GM19351 (cell line): Measurements from ENCODE around the gene SLC4A5.

Experiments
- ATAC-seq: cut with Tn5 transposase; IDR thresholded peaks from one replicate; pipeline ENCODE4 v1.9.1; 2021; ENCODE audit warnings: mild to moderate bottlenecking, moderate library complexity; ENCODE audit not compliant: unreplicated experiment

The SLC4A5 gene

GRCh38 chr2:74275228-74275627, 68.0 kb downstream of the SLC4A5 start:
- ATAC-seq, result no peak

- no peak for ATAC-seq
These were observed 73.5 kb downstream of the SLC4A5 start for GRCh38 chr2:74269667-74270066.

DNA sequence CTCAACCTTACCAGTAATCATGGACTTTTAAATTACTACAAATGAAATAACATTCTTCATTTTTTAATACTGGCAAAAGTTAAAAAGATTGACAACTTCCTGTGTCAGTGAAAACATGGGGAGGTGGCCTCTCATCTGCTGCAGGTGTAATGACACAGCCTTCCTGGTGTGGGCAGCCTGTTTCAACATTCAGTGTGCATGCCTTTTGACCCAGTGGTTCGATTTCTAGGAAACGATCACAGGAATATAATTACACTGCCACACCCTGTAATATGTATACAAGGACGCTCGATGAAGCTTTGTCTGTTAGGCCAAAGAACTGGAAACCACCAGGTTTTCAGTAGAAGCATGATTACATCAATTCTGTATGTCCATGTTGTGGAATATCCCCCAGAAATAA, 76.1 kb downstream of the SLC4A5 start:
- peak; percentile 64 for ATAC-seq

- ATAC-seq, result no peak
These were observed 78.9 kb downstream of the SLC4A5 start for GRCh38 chr2:74264281-74264680.

DNA sequence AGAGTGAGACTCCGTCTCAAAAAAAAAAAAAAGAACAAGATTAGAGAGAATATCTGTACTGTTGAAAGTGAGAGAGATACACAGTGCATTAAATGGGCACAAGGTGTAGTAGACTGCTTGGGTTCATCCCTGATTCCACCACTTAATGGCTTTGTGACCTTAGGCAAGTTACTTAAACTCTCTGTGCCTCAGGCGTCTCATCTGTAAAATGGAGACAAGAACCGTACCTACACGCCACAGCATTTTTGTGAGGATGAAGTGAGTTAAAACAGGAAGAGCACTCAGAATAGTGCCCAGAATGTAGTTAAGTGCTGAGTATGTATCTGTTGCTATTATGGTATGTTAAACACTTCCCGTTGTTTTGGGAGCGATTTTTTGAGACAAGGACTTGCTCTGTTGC, 80.5 kb downstream of the SLC4A5 start:
- no peak for ATAC-seq

DNA sequence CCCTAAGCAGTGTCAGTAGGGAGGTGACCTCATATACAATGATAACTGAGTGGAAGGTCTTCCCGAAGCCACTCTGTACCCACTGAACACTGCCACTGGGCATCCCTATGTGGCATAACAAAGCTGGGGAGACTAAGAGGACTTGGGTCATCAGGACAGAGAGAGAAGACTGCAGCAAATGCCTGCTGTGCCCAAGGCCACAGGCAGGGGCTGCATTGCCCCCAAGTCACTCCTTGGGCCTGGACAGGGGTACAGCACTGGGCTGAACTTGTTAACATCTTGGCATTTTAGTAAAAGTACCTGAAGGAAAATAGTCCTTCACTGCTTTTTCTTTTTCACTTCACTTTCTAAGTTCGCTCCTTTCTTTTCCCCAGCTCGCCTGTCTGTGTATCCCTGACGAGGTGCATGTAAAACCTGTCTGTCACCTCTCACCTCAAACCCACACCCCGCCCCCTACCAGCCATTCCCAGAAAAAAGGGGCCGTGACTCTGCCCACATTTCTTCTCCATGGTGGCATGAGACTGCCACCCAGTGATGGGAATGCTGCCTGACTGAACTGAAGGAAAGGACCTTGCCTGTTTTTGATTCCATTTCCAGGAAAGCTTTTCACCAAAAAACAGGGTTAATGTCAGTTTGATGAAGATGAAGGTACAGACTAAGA, 81.9 kb downstream of the SLC4A5 start:
- no peak for ATAC-seq

DNA sequence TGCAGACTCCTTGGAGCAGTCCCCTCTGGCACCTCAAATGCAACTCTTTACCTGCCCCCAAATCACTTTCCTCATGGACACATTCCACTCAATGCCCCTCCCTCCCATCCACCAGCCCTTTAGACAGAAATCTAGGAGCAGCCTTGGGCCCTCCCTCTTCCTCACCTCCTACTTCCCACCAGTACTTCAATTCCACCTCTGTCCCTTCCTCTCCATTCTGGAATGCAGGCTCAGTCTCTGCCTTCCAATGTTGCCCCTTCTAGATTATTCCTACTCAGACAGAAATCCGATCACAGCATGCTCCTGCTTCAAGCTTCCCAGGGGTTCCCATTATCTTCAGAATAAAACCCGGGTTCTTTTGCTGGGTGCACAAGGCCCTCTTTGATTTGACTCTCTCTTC, 82.7 kb downstream of the SLC4A5 start:
- ATAC-seq, result no peak

GRCh38 chr2:74259733-74260132, 83.5 kb downstream of the SLC4A5 start:
- ATAC-seq, result no peak

- no peak for ATAC-seq
These were observed 84.0 kb downstream of the SLC4A5 start for GRCh38 chr2:74259191-74259590.

- ATAC-seq, result no peak
These were observed 87.5 kb downstream of the SLC4A5 start for GRCh38 chr2:74255660-74256213.

DNA sequence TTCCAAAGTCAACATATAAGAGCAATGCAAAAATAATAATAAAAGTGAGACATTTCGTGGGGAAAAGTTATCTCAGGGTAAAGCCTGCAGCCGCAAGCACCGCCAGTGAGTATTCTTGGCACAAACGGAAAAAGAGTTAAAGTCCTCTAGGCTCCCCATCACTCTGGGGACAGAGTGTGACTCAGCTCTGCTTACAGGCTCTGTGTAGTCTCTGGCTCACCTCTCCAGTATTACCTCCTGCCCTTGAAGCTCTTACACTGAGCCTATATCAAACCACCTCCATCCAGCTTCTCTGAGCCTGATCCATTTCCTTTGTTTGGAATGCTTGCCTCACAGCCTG, 89.3 kb downstream of the SLC4A5 start:
- no peak for ATAC-seq

DNA sequence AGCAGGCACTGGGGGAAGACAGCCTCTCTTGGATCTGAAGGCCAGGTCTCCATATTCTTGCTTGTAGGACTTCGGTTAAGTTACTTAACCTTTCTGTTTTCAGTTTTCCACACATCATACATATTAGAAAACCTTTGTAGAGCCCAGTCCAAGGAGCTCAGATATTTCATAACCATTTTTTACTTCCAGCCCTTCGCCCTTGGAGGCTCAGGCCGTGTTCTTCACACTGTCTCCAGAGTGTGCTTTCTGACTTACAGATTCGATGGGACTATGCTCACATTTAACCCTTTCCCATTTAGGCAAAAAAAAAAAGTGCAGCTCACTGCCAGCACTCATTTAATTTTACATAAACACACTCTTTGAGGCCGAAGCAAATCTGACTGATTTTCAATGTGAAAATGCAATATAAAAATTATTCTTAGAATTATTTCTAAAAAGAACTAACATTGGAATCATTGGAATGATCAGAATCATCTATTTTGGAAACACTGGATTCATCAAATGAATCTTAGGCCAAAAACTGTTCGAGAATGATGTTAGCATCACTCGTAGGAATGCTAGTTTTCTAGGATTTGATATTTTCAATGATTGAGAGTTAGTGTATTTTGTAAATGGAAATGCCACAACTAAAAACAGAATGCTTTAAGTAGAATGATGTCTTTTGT, 89.8 kb downstream of the SLC4A5 start:
- no peak for ATAC-seq

DNA sequence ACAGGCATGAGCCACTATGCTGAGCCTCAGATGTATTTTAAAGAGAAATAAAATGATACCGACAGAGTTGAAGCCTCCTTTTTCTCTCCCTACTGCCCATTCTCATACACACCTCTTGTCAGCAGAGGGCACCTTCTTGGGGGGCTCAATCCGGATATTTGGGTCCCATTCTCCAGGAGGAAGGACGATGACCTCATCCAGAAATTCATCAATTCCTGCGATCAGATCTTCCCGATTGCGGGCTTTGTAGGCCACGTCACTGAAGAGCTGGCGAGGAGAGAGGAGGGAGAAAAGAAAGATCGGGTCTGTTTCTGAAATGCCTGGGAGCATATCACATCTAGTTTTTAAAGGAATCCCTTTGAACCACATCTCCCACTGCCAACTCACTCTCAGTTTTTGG, 90.4 kb downstream of the SLC4A5 start:
- ATAC-seq, result no peak

DNA sequence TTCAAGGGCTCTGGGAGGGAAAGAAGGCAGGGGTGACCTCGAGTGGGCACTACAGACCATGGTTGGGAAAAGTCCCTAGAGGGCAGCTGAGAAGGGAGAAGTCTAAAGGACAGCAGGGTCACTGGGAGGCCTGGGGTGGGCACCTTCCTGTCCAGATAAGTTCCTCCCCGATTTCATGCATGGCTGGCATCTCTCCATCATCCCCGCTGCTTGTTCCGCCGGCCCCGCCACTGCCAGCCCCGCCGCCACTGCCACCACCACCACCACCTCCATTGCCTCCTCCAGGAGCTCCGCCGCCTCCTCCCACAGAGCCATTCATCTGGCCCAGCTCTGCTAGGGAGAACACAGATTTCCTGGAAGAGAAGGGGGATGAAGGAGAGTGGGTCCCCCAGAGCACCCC, 91.2 kb downstream of the SLC4A5 start:
- no peak for ATAC-seq

DNA sequence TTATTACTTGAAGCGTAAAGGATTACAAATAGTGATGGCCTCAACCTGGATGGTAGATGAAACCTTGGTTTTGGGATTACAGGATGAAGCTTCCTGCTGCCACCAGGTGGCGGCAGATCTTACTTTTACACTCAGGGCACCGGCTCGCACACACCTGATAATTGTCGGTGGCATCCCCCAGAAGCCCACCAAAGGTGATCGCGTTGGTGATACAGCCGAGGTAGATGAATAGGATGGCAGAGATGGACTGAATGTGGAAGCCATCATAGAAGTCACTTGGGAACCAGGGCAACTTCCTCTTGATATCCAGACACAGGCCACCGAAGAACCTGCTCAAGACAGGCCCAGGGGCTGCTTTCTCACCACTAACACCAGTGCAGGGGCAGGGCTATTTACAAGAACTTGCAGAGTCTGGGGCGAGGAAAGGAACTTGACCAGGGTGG, 93.0 kb downstream of the SLC4A5 start:
- ATAC-seq, result no peak

- ATAC-seq, result no peak
These were observed 93.7 kb downstream of the SLC4A5 start for GRCh38 chr2:74249406-74250122.

GRCh38 chr2:74246496-74247195, 96.6 kb downstream of the SLC4A5 start:
- no peak for ATAC-seq

DNA sequence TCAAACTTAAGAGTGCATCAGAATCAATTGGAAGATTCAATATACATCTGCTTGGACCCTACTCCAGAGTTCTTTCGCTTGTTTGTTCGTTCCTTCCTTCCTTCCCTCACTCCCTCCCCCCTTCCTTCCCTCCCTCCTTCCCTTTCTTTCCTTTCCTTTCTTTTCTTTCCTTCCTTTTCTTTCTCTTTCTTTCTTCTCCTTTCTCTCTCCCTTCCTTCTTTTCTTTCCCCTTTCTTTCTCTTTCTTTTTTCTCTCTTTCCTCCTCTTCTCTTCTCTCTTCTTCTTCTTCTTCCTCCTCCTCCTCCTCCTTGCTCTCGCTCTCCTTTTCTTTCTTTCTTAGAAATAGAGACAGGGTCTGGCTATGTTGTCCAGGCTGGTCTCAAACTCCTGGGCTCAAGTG, 98.9 kb downstream of the SLC4A5 start:
- ATAC-seq, result no peak

- ATAC-seq, result no peak
These were observed 100.7 kb downstream of the SLC4A5 start for GRCh38 chr2:74242354-74243071.

GRCh38 chr2:74239346-74239745, 103.9 kb downstream of the SLC4A5 start:
- ATAC-seq, result no peak

- no peak for ATAC-seq
These were observed 104.3 kb downstream of the SLC4A5 start for GRCh38 chr2:74238879-74239278.
